ENCODE data around the gene KRTAP1-3. TPM values are rescaled to one million over a fixed set of nuclear protein-coding genes. Genes with fewer than 3 reads are reported as not detected.
A peak's percentile ranks its signal among the peaks of the same experiment; 100 is the strongest.

The KRTAP1-3 gene
- polyA plus RNA-seq, 1 donor (not counting 4 experiments of a cell fraction or from before 2014, with no cell fraction given): not detected

DNA sequence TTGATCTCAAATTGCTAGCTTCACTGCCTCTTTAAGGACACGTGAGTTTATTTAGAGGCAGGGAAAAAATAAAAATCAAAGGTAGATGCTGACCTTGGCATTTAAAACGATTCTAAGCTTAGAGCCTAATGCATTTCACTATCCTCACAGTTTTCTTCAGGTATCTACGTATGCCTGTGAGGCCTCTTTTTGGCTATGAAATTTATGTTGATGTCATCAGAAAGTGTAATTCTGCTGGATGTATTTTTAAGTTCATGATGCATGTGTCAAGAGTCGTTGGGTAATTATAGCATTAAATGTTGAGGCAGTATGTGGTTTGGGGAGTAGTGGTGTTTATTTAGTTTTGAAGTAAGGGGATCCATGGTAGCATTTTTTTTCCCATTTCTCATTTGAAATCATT lies 30.7 kb downstream of the KRTAP1-3 start:
- no peaks in the 10 kb centered on the region for H3K36me3 ChIP-seq (ENCODE audit: control insufficient read depth in 2 of 2, extremely low read depth in 1 of 2, insufficient read depth in 2 of 2, low read length in 2 of 2)
- no peaks in the 10 kb centered on the region for H3K79me2 ChIP-seq (ENCODE audit: control insufficient read depth, insufficient read depth, low read length)
- DNase-seq (ENCODE audit: low read depth, low spot score) (no peak), FAIRE-seq (no peak)
- H3K4me2 ChIP-seq (ENCODE audit: control insufficient read depth, extremely low read depth, insufficient read depth, low read depth, low read length): no peak overlapping the region
- dilution Hi-C loops (cut with MboI; ENCODE audit: extremely low pct_ligation_motif_present, low sequenced_read_pairs): no loop called here
- no peak overlapping the region for H3K9ac ChIP-seq (ENCODE audit: control insufficient read depth, extremely low read depth, insufficient read depth, low read length)
- H3K4me3 ChIP-seq (ENCODE audit: control insufficient read depth in 2 of 3, extremely low read depth in 1 of 3, insufficient read depth in 2 of 3, low read depth in 1 of 3, low read length in 3 of 3): no peak overlapping the region
- TF ChIP-seq, protein P1, sequence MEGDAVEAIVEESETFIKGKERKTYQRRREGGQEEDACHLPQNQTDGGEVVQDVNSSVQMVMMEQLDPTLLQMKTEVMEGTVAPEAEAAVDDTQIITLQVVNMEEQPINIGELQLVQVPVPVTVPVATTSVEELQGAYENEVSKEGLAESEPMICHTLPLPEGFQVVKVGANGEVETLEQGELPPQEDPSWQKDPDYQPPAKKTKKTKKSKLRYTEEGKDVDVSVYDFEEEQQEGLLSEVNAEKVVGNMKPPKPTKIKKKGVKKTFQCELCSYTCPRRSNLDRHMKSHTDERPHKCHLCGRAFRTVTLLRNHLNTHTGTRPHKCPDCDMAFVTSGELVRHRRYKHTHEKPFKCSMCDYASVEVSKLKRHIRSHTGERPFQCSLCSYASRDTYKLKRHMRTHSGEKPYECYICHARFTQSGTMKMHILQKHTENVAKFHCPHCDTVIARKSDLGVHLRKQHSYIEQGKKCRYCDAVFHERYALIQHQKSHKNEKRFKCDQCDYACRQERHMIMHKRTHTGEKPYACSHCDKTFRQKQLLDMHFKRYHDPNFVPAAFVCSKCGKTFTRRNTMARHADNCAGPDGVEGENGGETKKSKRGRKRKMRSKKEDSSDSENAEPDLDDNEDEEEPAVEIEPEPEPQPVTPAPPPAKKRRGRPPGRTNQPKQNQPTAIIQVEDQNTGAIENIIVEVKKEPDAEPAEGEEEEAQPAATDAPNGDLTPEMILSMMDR (optimal IDR thresholded peaks at IDR 0.05 in 1 of 3, IDR thresholded peaks at IDR 0.05 in 1 of 3, conservative IDR thresholded peaks at IDR 0.05 in 1 of 3; ENCODE audit: extremely low read depth in 1 of 3, insufficient read depth in 2 of 3, low read length in 3 of 3): no peak
- no peak for TF ChIP-seq EZH2 (IDR thresholded peaks at IDR 0.05; ENCODE audit: low read length)
- H3K27ac ChIP-seq (ENCODE audit: control insufficient read depth, insufficient read depth, low read length): no peak overlapping the region
- no peaks in the 10 kb centered on the region for H3K9me1 ChIP-seq (ENCODE audit: control insufficient read depth, extremely low read depth, insufficient read depth, low read length)
- H3K9me3 ChIP-seq (ENCODE audit: control insufficient read depth, low read depth, low read length): no peaks in the 10 kb centered on the region
- peaks cover 9% of the 10 kb centered on the region for H3K4me1 ChIP-seq (ENCODE audit: control insufficient read depth, extremely low read depth, insufficient read depth, low read length)
- H4K20me1 ChIP-seq (ENCODE audit: control insufficient read depth, extremely low read depth, insufficient read depth, low read length): no peaks in the 10 kb centered on the region
- H3K27me3 ChIP-seq (ENCODE audit: control insufficient read depth, extremely low read depth, insufficient read depth, low read length): no peaks in the 10 kb centered on the region
- no peak overlapping the region for H2AFZ ChIP-seq (ENCODE audit: control insufficient read depth, low read length)

DNA sequence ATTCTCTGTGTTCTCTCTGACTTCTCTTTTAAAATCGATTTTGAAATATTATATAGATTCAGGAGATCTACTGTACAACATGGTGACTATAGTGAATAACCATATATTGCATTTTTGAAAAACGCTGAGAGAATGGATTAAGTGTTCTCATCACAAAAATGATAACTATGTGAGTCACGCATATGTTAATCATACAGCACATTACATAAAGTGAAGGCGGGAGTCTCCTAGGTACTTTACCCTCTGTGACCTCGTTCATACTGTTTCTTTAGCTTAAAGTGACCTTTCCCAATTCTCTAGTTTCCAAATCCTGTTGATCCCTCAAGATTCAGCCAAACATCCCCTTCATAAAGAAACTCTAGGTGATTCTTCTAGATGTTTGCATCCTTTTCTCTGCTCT lies 31.9 kb downstream of the KRTAP1-3 start:
- Histone ChIP-seq H3K4me3 (ENCODE audit: control insufficient read depth in 2 of 3, extremely low read depth in 1 of 3, insufficient read depth in 2 of 3, low read depth in 1 of 3, low read length in 3 of 3) (no peak overlapping the region), H3K9me3 (ENCODE audit: control insufficient read depth, low read depth, low read length) (no peaks in the 10 kb centered on the region), H3K4me1 (ENCODE audit: control insufficient read depth, extremely low read depth, insufficient read depth, low read length) (peaks cover 9% of the 10 kb centered on the region), H3K4me2 (ENCODE audit: control insufficient read depth, extremely low read depth, insufficient read depth, low read depth, low read length) (no peak overlapping the region), H3K36me3 (ENCODE audit: control insufficient read depth in 2 of 2, extremely low read depth in 1 of 2, insufficient read depth in 2 of 2, low read length in 2 of 2) (no peaks in the 10 kb centered on the region), H3K27me3 (ENCODE audit: control insufficient read depth, extremely low read depth, insufficient read depth, low read length) (no peaks in the 10 kb centered on the region), H3K9ac (ENCODE audit: control insufficient read depth, extremely low read depth, insufficient read depth, low read length) (no peak overlapping the region), H3K79me2 (ENCODE audit: control insufficient read depth, insufficient read depth, low read length) (no peaks in the 10 kb centered on the region), H3K27ac (ENCODE audit: control insufficient read depth, insufficient read depth, low read length) (peak overlapping the region; percentile 6), H4K20me1 (ENCODE audit: control insufficient read depth, extremely low read depth, insufficient read depth, low read length) (no peaks in the 10 kb centered on the region), H3K9me1 (ENCODE audit: control insufficient read depth, extremely low read depth, insufficient read depth, low read length) (no peaks in the 10 kb centered on the region), H2AFZ (ENCODE audit: control insufficient read depth, low read length) (no peak overlapping the region)
- FAIRE-seq (peak; percentile 93), DNase-seq (ENCODE audit: low read depth, low spot score) (no peak)
- TF ChIP-seq EZH2 (IDR thresholded peaks at IDR 0.05; ENCODE audit: low read length): no peak
- TF ChIP-seq, protein P1 (optimal IDR thresholded peaks at IDR 0.05 in 1 of 3, IDR thresholded peaks at IDR 0.05 in 1 of 3, conservative IDR thresholded peaks at IDR 0.05 in 1 of 3; ENCODE audit: extremely low read depth in 1 of 3, insufficient read depth in 2 of 3, low read length in 3 of 3): no peak
- dilution Hi-C loops (cut with MboI; ENCODE audit: extremely low pct_ligation_motif_present, low sequenced_read_pairs): no loop called here

Data from keratinocyte (primary cell).